ENCODE measurements around the gene MOB2.

DNA sequence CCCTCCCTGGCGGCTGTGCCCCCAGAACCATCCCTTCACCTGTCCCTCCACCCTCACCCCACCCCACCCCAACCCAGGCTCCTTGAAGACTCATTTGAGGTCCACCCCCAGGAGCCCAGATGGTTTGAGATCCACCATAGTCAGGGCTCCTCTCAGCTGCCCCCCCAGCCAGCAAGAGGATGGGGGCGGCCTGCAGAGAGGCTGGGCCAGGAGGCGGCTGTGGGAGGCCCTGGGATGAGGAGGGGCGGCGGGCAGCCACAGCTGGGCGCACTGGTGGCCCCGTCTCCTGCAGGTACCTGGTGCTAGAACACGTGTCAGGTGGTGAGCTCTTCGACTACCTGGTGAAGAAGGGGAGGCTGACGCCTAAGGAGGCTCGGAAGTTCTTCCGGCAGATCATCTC, 46.1 kb downstream of the MOB2 start:
- TF ChIP-seq, protein P1, sequence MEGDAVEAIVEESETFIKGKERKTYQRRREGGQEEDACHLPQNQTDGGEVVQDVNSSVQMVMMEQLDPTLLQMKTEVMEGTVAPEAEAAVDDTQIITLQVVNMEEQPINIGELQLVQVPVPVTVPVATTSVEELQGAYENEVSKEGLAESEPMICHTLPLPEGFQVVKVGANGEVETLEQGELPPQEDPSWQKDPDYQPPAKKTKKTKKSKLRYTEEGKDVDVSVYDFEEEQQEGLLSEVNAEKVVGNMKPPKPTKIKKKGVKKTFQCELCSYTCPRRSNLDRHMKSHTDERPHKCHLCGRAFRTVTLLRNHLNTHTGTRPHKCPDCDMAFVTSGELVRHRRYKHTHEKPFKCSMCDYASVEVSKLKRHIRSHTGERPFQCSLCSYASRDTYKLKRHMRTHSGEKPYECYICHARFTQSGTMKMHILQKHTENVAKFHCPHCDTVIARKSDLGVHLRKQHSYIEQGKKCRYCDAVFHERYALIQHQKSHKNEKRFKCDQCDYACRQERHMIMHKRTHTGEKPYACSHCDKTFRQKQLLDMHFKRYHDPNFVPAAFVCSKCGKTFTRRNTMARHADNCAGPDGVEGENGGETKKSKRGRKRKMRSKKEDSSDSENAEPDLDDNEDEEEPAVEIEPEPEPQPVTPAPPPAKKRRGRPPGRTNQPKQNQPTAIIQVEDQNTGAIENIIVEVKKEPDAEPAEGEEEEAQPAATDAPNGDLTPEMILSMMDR (IDR thresholded peaks at IDR 0.05) = no peak
- TF ChIP-seq POLR2A (IDR thresholded peaks at IDR 0.05) = no peak

All from breast epithelium (tissue), 3 donors.